Kidney (tissue), 14 donors: Measurements from ENCODE around the gene ATP2A3. TPM values are rescaled to one million over a fixed set of nuclear protein-coding genes. Genes with fewer than 3 reads are reported as not detected.

Experiments used
- DNase-seq, 5 donors: peaks; one replicate each; pipeline ENCODE4 v3.0.0-alpha.2; 2013 to 2020
- FAIRE-seq: peaks from 2 replicates; lab custom pipeline; 2012; peaks lifted over from hg19 to GRCh38; lab: Jason Lieb, UNC
- H3K27ac ChIP-seq, 2 donors: one replicate each; pipeline ENCODE4 v1.7.0; 2013; ENCODE audit warnings: low read depth in 2 of 2, low read length in 2 of 2, inconsistent platforms in 1 of 2
- H3K27me3 ChIP-seq: one replicate; pipeline ENCODE4 v1.7.1; 2013; ENCODE audit warnings: low read length, inconsistent platforms; ENCODE audit not compliant: control insufficient read depth, insufficient read depth
- H3K36me3 ChIP-seq, 3 donors: one replicate each; pipeline versions ENCODE4 v1.7.0 to v1.7.1; 2013; ENCODE audit warnings: low read length in 3 of 3, control low read depth in 1 of 3, inconsistent platforms in 1 of 3; ENCODE audit not compliant: insufficient read depth in 3 of 3, control insufficient read depth in 2 of 3
- H3K4me1 ChIP-seq, 3 donors: one replicate each; pipeline versions ENCODE4 v1.7.0 to v1.7.1; 2013; ENCODE audit warnings: low read length in 3 of 3, inconsistent platforms in 1 of 3, low read depth in 1 of 3; ENCODE audit not compliant: control insufficient read depth in 2 of 3, insufficient read depth in 2 of 3
- H3K4me3 ChIP-seq, 3 donors: one replicate each; pipeline versions ENCODE4 v1.7.0 to v1.8.1; 2013; ENCODE audit warnings: low read length in 3 of 3, control low read depth in 1 of 3, inconsistent platforms in 1 of 3
- H3K9ac ChIP-seq, 3 donors: one replicate each; pipeline versions ENCODE4 v1.7.0 to v1.7.1; 2013; ENCODE audit warnings: low read length in 3 of 3, control low read depth in 1 of 3, inconsistent platforms in 1 of 3
- H3K9me3 ChIP-seq, 3 donors: one replicate each; pipeline versions ENCODE4 v1.7.0 to v1.7.1; 2013; ENCODE audit warnings: low read length in 3 of 3, control low read depth in 1 of 3, inconsistent platforms in 1 of 3; ENCODE audit not compliant: control insufficient read depth in 2 of 3, insufficient read depth in 1 of 3
- CTCF ChIP-seq: IDR thresholded peaks from 3 replicates; pipeline ENCODE4 v1.5.1; 2012; ENCODE audit warnings: mild to moderate bottlenecking, moderate library complexity, borderline replicate concordance; ENCODE audit not compliant: insufficient read depth; ENCODE audit errors: extremely low read depth
- intact Hi-C: fragments of 100-400 bp; cut with DNase I; formaldehyde crosslinking; loops from one replicate; pipeline ENCODE4 v1.11.1; 2022
- polyA plus RNA-seq: library from polyadenylated mRNA; stranded (reverse); fragments of 350-450 nt; fragmentation: Illumina TruSeq; extraction: RNeasy Lipid Tissue Mini Kit (QIAGEN cat#74804); gene quantifications from one replicate; pipeline ENCODE4 v1.2.3, GENCODE V29; 2014; ENCODE audit warnings: low read depth, low replicate concordance; ENCODE audit not compliant: insufficient read depth
- total RNA-seq: library from RNA; stranded (reverse); fragmentation: NEBNext Ultra II Directional; extraction: Animal tissue kit (Norgen Biotek cat#: 25700); gene quantifications from one replicate; pipeline ENCODE4 v1.2.1, GENCODE V29; 2021
- donor health status: control.
- donor health status: control.
- donor health status: control.
- donor health status: control.
- donor health status: control.
- donor health status: DM: yes; HTN: yes; CAD: no.
- donor health status: Normal renal cell carcinoma (clear cell type).

The ATP2A3 gene
- total and polyA plus RNA-seq, 2 donors from 2014 or later, result 9.4 to 52.1 TPM

- Histone ChIP-seq H3K4me3 (no peak overlapping the region), H3K9ac (no peak overlapping the region), H3K4me1 (peaks cover 0 to 2% (median 0%) of the 10 kb centered on the region in 3 donors), H3K27ac (no peak overlapping the region), H3K36me3 (no peaks in the 10 kb centered on the region), H3K27me3 (no peaks in the 10 kb centered on the region), H3K9me3 (no peaks in the 10 kb centered on the region)
- DNase-seq (peak in 1 of 5 donors; percentile 20), FAIRE-seq (no peak)
- no peak for TF ChIP-seq CTCF
- intact Hi-C loops, result no loop called here
Observed at GRCh38 chr17:3959295-3959899, 4.8 kb downstream of the ATP2A3 start.

GRCh38 chr17:3957735-3958599, 6.3 kb downstream of the ATP2A3 start:
- Histone ChIP-seq H3K9me3 (no peaks in the 10 kb centered on the region), H3K27ac (no peak overlapping the region), H3K4me3 (no peak overlapping the region), H3K4me1 (peaks cover 0 to under 1% (median 0%) of the 10 kb centered on the region in 3 donors), H3K36me3 (no peaks in the 10 kb centered on the region), H3K27me3 (no peaks in the 10 kb centered on the region), H3K9ac (no peak overlapping the region)
- TF ChIP-seq CTCF, result no peak
- FAIRE-seq (no peak), DNase-seq (no peak)
- intact Hi-C loops, result no loop called here

GRCh38 chr17:3956983-3957382, 7.3 kb downstream of the ATP2A3 start:
- no peak overlapping the region for H3K4me3 ChIP-seq
- no peaks in the 10 kb centered on the region for H3K27me3 ChIP-seq
- DNase-seq (no peak), FAIRE-seq (no peak)
- no peaks in the 10 kb centered on the region for H3K4me1 ChIP-seq
- H3K9me3 ChIP-seq, result no peaks in the 10 kb centered on the region
- no peak for TF ChIP-seq CTCF
- no peak overlapping the region for H3K9ac ChIP-seq
- no peak overlapping the region for H3K27ac ChIP-seq
- intact Hi-C loops, result no loop called here
- no peaks in the 10 kb centered on the region for H3K36me3 ChIP-seq
